ENCODE data around the gene SDS.

SDS gene

DNA sequence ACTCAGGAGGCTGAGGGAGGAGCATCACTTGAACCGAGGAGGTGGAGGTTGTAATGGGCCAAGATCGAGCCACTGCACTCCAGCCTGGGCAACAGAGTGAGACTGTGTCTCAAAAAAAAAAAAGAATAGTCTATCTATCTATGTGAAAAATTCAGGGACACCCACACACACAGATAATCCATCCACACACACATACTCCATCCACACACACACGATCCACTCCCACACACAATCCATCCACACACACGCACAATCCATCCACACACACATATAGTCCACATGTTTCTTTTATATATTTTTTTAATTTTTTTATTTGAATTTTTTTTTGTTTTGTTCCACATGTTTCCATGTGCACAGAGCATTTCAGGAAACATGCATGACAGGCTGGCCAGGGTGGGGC, 3.3 kb downstream of the SDS start:
- TF ChIP-seq, protein P1, sequence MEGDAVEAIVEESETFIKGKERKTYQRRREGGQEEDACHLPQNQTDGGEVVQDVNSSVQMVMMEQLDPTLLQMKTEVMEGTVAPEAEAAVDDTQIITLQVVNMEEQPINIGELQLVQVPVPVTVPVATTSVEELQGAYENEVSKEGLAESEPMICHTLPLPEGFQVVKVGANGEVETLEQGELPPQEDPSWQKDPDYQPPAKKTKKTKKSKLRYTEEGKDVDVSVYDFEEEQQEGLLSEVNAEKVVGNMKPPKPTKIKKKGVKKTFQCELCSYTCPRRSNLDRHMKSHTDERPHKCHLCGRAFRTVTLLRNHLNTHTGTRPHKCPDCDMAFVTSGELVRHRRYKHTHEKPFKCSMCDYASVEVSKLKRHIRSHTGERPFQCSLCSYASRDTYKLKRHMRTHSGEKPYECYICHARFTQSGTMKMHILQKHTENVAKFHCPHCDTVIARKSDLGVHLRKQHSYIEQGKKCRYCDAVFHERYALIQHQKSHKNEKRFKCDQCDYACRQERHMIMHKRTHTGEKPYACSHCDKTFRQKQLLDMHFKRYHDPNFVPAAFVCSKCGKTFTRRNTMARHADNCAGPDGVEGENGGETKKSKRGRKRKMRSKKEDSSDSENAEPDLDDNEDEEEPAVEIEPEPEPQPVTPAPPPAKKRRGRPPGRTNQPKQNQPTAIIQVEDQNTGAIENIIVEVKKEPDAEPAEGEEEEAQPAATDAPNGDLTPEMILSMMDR (IDR thresholded peaks at IDR 0.05; ENCODE audit: low read depth, low read length) = no peak
- no peak for DNase-seq (ENCODE audit: low read depth, low spot score)
- in situ Hi-C loops (cut with HindIII; ENCODE audit: low sequenced_read_pairs) = no loop called here

DNA sequence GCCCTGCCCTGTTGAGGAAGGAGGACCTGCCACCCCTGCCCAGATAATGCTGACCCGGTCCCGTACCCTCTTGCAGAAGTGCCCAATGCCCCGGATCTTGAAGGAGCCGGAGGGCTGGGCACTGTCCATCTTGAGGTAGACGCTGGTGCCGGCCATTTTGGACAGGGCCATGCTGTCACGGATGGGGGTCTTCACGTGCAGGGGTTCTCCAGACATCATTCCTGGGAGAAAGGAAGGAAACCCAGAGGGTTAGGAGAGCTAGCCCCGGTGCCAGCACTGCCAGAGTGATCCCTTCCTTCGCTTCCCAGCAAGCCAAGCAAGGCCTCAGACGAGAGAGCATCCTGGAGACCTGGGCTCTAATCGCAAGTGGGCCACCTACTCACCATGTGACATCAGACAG, 4.2 kb downstream of the SDS start:
- TF ChIP-seq, protein P1 (IDR thresholded peaks at IDR 0.05; ENCODE audit: low read depth, low read length) = no peak
- no peak for DNase-seq (ENCODE audit: low read depth, low spot score)
- no peak overlapping the region for H3K4me3 ChIP-seq (ENCODE audit: low read depth, low read length)
- in situ Hi-C loops (cut with HindIII; ENCODE audit: low sequenced_read_pairs) = no loop called here

More for the DNA sequence above, 3.3 kb downstream of the SDS start:
- no peak overlapping the region for H3K4me3 ChIP-seq (ENCODE audit: low read depth, low read length)

DNA sequence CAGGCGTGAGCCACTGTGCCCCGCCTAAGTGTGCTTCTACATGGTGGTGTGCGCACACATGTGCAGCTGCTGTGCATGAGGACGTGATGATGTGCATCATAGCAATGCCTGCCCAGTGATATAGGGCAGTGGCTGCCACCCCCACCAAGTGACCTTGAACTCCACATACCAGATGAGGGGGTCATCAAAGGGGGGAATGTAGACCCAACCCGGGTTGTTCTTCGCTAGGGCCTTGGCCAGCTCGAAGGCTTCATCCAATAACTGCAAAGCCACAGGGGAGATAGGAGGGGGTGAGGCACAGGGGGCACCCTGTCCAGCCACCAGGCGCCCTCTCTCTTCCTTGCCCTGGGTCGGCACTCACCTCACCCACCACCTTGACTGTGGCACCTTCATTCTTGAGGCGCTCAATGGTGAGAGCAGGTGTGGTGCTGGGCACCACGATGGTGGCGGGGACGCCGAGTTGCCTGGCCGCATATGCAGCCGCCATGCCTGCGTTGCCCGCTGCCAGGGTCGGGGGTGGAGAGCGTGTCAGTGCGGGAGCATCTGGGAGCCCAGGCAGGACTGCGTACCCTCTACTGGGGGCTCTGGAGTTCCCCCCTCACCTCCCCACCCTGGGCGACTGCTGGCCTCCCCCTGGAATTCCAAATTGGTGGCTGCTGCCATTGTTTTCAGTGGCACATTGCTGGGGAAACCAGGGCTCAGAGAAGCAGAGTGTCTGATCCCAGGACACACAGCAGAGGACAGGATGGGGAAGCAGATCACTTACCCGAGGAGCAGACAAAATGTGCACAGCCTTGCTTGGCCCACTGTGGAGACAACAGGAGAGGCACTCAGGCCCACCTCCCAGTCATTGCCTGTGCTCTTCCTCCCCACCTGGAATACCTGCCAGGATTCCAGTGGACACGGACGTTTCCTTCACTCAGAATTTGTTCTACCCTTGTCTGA, 5.1 kb downstream of the SDS start:
- no peak overlapping the region for H3K4me3 ChIP-seq (ENCODE audit: low read depth, low read length)
- TF ChIP-seq, protein P1 (IDR thresholded peaks at IDR 0.05; ENCODE audit: low read depth, low read length) = no peak
- no peak for DNase-seq (ENCODE audit: low read depth, low spot score)
- in situ Hi-C loops (cut with HindIII; ENCODE audit: low sequenced_read_pairs) = no loop called here

DNA sequence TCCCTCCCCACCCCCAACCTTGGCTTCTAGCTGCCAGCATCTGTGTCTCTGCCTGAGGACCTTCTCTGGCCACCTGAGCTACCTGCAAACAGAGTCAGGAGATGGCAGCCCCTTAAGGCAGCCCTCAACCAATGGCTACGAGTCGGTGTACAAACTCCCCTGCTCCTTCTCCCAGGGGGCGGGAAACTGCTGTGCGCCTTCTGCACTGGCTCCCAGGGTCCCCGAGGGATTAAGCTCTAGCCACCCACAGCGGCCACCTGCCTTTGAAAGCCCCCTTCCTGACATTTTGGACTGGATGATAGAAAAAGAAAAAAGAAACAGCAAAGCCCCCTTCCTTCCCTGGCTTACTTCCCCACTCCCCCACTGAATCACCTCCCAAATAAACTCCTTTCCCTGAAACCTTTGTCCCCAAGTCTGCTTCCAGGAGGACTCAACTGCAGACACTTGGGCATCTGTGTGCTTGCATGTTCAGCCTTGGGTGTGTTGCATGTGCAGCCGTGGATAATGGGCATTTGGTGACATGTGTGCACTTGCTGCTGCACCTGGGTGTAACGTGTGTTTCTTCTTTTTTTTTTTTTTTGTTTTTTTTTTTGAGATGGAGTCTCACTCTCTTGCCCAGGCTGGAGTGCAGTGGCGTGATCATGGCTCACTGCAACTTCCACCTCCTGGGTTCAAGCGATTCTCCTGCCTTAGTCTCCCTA, 6.0 kb downstream of the SDS start:
- no peak overlapping the region for H3K4me3 ChIP-seq (ENCODE audit: low read depth, low read length)
- no peak for DNase-seq (ENCODE audit: low read depth, low spot score)
- in situ Hi-C loops (cut with HindIII; ENCODE audit: low sequenced_read_pairs) = no loop called here
- TF ChIP-seq, protein P1 (IDR thresholded peaks at IDR 0.05; ENCODE audit: low read depth, low read length) = no peak

DNA sequence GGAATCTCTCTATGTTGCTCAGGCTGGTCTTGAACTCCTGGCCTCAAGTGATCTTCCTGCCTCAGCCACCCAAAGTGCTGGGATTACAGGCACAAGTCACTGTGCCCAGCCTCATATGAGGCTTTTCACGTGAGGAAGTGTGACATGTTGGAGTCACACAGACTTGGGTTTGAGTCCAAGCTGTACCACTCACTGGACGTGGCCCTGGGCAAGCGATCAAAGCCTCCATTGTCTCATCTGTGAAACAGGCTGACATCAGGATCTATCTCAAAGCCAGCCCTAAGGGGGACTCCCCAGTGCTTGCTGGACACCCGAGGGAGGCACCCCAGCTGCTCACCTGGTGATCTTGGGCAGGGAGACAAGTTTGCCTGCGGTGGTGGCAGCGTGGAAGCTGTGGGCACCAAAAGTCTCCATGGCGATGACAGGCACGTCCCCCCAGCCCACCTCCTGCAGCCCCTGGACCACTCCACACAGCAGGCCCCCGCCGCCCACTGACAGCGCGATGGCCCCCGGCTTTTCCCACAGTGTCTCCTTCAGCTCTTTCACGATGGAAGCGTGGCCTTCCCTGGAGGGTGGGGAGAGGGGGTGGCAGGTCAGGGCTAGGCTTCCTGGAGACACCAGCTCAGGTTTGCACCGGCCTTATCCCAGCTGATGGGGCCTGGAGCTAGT, 6.7 kb downstream of the SDS start:
- in situ Hi-C loops (cut with HindIII; ENCODE audit: low sequenced_read_pairs) = no loop called here
- no peak for DNase-seq (ENCODE audit: low read depth, low spot score)
- TF ChIP-seq, protein P1 (IDR thresholded peaks at IDR 0.05; ENCODE audit: low read depth, low read length) = no peak
- no peak overlapping the region for H3K4me3 ChIP-seq (ENCODE audit: low read depth, low read length)

DNA sequence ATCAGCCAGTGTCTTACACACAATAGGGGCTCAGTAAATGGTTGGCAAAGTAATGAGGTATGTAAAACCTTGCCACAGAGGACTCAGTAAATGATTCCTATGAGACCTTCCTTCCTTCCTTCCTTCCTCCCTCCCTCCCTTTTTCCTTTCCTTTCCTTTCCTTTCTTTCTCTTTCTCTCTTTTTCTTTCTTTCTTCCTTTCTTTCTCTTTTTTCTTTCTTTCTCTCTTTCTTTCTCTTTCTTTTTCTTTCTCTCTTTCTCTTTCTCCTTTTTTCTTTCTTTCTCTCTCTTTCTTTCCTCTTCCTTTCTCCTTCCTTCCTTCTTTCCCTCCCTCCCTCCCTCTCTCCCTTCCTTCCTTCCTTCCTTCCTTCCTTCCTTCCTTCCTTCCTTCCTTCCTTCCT, 7.5 kb downstream of the SDS start:
- in situ Hi-C loops (cut with HindIII; ENCODE audit: low sequenced_read_pairs) = no loop called here
- H3K4me3 ChIP-seq (ENCODE audit: low read depth, low read length) = no peak overlapping the region
- TF ChIP-seq, protein P1 (IDR thresholded peaks at IDR 0.05; ENCODE audit: low read depth, low read length) = no peak
- no peak for DNase-seq (ENCODE audit: low read depth, low spot score)

Data from astrocyte of the spinal cord (primary cell).